PFSK-1 (cell line): ENCODE data around the gene FOSB.

Experiments used
- FOXP2 ChIP-seq: optimal IDR thresholded peaks from 2 replicates; pipeline ENCODE3; 2011; ENCODE audit warnings: borderline replicate concordance, control low read depth, inconsistent platforms; ENCODE audit not compliant: insufficient read depth; ENCODE audit errors: extremely low read length, extremely low read depth
- POLR2AphosphoS5 ChIP-seq: IDR thresholded peaks from 2 replicates; pipeline ENCODE4 v1.6.1; 2012; ENCODE audit warnings: low read depth, mild to moderate bottlenecking, control low read depth, low read length, moderate library complexity
- SIN3A ChIP-seq: IDR thresholded peaks from 2 replicates; pipeline ENCODE4 v1.6.1; 2012; ENCODE audit warnings: mild to moderate bottlenecking, low read length, moderate library complexity, borderline replicate concordance; ENCODE audit not compliant: insufficient read depth
- TAF1 ChIP-seq: IDR thresholded peaks from 2 replicates; pipeline ENCODE4 v1.6.1; 2012; ENCODE audit warnings: low read length, control low read depth, borderline replicate concordance; ENCODE audit not compliant: insufficient read depth
- TF ChIP-seq, protein P1 (sequence below), 2 experiments: IDR thresholded peaks; 2 replicates each; pipeline versions ENCODE4 v1.6.1 to v1.8.0; 2011 to 2012; ENCODE audit warnings: low read depth in 2 of 2, low read length in 2 of 2, control low read depth in 1 of 2, inconsistent platforms in 1 of 2, mild to moderate bottlenecking in 1 of 2, moderate library complexity in 1 of 2; ENCODE audit not compliant: insufficient read depth in 1 of 2

Gene FOSB

GRCh38 chr19:45515807-45516401, 48.1 kb downstream of the FOSB start:
- no peak for TF ChIP-seq TAF1
- TF ChIP-seq, protein P1, sequence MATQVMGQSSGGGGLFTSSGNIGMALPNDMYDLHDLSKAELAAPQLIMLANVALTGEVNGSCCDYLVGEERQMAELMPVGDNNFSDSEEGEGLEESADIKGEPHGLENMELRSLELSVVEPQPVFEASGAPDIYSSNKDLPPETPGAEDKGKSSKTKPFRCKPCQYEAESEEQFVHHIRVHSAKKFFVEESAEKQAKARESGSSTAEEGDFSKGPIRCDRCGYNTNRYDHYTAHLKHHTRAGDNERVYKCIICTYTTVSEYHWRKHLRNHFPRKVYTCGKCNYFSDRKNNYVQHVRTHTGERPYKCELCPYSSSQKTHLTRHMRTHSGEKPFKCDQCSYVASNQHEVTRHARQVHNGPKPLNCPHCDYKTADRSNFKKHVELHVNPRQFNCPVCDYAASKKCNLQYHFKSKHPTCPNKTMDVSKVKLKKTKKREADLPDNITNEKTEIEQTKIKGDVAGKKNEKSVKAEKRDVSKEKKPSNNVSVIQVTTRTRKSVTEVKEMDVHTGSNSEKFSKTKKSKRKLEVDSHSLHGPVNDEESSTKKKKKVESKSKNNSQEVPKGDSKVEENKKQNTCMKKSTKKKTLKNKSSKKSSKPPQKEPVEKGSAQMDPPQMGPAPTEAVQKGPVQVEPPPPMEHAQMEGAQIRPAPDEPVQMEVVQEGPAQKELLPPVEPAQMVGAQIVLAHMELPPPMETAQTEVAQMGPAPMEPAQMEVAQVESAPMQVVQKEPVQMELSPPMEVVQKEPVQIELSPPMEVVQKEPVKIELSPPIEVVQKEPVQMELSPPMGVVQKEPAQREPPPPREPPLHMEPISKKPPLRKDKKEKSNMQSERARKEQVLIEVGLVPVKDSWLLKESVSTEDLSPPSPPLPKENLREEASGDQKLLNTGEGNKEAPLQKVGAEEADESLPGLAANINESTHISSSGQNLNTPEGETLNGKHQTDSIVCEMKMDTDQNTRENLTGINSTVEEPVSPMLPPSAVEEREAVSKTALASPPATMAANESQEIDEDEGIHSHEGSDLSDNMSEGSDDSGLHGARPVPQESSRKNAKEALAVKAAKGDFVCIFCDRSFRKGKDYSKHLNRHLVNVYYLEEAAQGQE (IDR thresholded peaks at IDR 0.05; ENCODE audit: insufficient read depth in 1 of 2, low read depth in 2 of 2, low read length in 2 of 2): no peak
- TF ChIP-seq SIN3A: no peak
- no peak for TF ChIP-seq POLR2AphosphoS5
- TF ChIP-seq FOXP2: no peak

- no peak for TF ChIP-seq FOXP2
- no peak for TF ChIP-seq TAF1
- no peak for TF ChIP-seq POLR2AphosphoS5
- TF ChIP-seq SIN3A: no peak
- TF ChIP-seq, protein P1 (IDR thresholded peaks at IDR 0.05; ENCODE audit: insufficient read depth in 1 of 2, low read depth in 2 of 2, low read length in 2 of 2): no peak
Measured at GRCh38 chr19:45517238-45517637, 49.4 kb downstream of the FOSB start.

DNA sequence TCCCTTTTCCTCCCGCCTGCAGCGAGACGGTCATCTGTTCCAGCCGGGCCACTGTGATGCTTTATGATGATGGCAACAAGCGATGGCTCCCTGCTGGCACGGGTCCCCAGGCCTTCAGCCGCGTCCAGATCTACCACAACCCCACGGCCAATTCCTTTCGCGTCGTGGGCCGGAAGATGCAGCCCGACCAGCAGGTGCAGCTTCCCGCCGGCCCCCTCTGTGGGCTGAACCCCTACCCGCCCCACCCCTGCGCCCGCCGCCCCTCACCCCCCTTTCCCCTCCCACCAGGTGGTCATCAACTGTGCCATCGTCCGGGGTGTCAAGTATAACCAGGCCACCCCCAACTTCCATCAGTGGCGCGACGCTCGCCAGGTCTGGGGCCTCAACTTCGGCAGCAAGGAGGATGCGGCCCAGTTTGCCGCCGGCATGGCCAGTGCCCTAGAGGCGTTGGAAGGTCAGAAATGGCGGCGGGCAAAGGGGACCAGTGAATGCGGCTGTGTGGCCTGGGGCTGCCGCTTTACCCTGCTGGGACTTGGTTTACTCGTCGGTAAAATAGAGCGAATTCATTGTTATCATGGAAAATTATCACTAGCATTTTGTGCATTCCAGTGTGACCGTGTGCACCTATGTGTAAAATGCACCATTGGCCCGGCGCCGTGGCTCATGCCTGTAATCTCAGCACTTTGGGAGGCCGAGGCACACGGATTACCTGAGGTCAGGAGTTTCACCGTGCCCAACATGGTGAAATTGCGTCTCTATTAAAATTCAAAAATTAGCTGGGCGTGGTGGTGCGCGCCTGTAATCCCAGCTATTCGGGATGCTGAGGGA, 50.1 kb downstream of the FOSB start:
- TF ChIP-seq, protein P1 (IDR thresholded peaks at IDR 0.05; ENCODE audit: insufficient read depth in 1 of 2, low read depth in 2 of 2, low read length in 2 of 2): no peak
- TF ChIP-seq TAF1 (no peak), POLR2AphosphoS5 (no peak), SIN3A (no peak), FOXP2 (no peak)

GRCh38 chr19:45518469-45518826, 50.7 kb downstream of the FOSB start:
- TF ChIP-seq, protein P1 (IDR thresholded peaks at IDR 0.05; ENCODE audit: insufficient read depth in 1 of 2, low read depth in 2 of 2, low read length in 2 of 2): no peak
- TF ChIP-seq SIN3A: no peak
- TF ChIP-seq POLR2AphosphoS5: no peak
- TF ChIP-seq TAF1: no peak
